T-helper 9 cell (primary cell): Measurements from ENCODE around the gene MCU.
"Not testable (repeated sequence)": the region's sequence is repeated elsewhere in the genome, so short reads cannot be mapped to it uniquely, and the experiment has no call there.

Experiments used
- DNase-seq: peaks from one replicate; pipeline ENCODE4 v3.0.0-alpha.2; 2020

The MCU gene

GRCh38 chr10:72850861-72851260, 158.9 kb downstream of the MCU start:
- no peak for DNase-seq

GRCh38 chr10:72851509-72851908, 159.6 kb downstream of the MCU start:
- no peak for DNase-seq

GRCh38 chr10:72852508-72852907, 160.6 kb downstream of the MCU start:
- DNase-seq = no peak

- DNase-seq = no peak
Measured at GRCh38 chr10:72855129-72855528, 163.2 kb downstream of the MCU start.

- DNase-seq = no peak
Measured at GRCh38 chr10:72855790-72856189, 163.8 kb downstream of the MCU start.

- DNase-seq = no peak
Measured at GRCh38 chr10:72858067-72858466, 166.1 kb downstream of the MCU start.

- DNase-seq = no peak
Measured at GRCh38 chr10:72862957-72863356, 171.0 kb downstream of the MCU start.

- DNase-seq = no peak
Measured at GRCh38 chr10:72875250-72876055, 183.5 kb downstream of the MCU start.

- DNase-seq = no peak
Measured at GRCh38 chr10:72879245-72879644, 187.3 kb downstream of the MCU start.

GRCh38 chr10:72881291-72881690, 189.3 kb downstream of the MCU start:
- DNase-seq = no peak

- DNase-seq = no peak
Measured at GRCh38 chr10:72883861-72884260, 191.9 kb downstream of the MCU start.

- no peak for DNase-seq
Measured at GRCh38 chr10:72885953-72886352, 194.0 kb downstream of the MCU start.

- no peak for DNase-seq
Measured at GRCh38 chr10:72886621-72887020, 194.7 kb downstream of the MCU start.

GRCh38 chr10:72887043-72887442, 195.1 kb downstream of the MCU start:
- DNase-seq = no peak

- no peak for DNase-seq
Measured at GRCh38 chr10:72888151-72888638, 196.3 kb downstream of the MCU start.

GRCh38 chr10:72889391-72889831, 197.5 kb downstream of the MCU start:
- DNase-seq = no peak

GRCh38 chr10:72890086-72890485, 198.1 kb downstream of the MCU start:
- DNase-seq = no peak

- no peak for DNase-seq
Measured at GRCh38 chr10:72893136-72893798, 201.3 kb downstream of the MCU start, which contains the start of gene OIT3. TSS of gene OIT3 (plus strand) at chr10:72893739. CDS start at chr10:72893799, 60 bp downstream.

GRCh38 chr10:72895236-72895850, 203.4 kb downstream of the MCU start:
- DNase-seq = no peak

GRCh38 chr10:72898616-72899015, 206.7 kb downstream of the MCU start:
- no peak for DNase-seq

- DNase-seq = no peak
Measured at GRCh38 chr10:72899545-72899944, 207.6 kb downstream of the MCU start.

- not testable (repeated sequence) for DNase-seq
Measured at GRCh38 chr10:72903941-72904446, 212.1 kb downstream of the MCU start.

GRCh38 chr10:72904806-72905205, 212.9 kb downstream of the MCU start:
- no peak for DNase-seq
